ENCODE measurements around the gene KLRF1.

GRCh38 chr12:9811621-9812020 is 15.7 kb upstream of the KLRF1 start:
- no peak for TF ChIP-seq EZH2phosphoT487 (IDR thresholded peaks at IDR 0.05; ENCODE audit: low read depth)
- TF ChIP-seq, protein P1, sequence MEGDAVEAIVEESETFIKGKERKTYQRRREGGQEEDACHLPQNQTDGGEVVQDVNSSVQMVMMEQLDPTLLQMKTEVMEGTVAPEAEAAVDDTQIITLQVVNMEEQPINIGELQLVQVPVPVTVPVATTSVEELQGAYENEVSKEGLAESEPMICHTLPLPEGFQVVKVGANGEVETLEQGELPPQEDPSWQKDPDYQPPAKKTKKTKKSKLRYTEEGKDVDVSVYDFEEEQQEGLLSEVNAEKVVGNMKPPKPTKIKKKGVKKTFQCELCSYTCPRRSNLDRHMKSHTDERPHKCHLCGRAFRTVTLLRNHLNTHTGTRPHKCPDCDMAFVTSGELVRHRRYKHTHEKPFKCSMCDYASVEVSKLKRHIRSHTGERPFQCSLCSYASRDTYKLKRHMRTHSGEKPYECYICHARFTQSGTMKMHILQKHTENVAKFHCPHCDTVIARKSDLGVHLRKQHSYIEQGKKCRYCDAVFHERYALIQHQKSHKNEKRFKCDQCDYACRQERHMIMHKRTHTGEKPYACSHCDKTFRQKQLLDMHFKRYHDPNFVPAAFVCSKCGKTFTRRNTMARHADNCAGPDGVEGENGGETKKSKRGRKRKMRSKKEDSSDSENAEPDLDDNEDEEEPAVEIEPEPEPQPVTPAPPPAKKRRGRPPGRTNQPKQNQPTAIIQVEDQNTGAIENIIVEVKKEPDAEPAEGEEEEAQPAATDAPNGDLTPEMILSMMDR (IDR thresholded peaks at IDR 0.05; ENCODE audit: low read depth, low read length) = no peak
